ENCODE results near the gene ZSCAN21. TPM values are rescaled to one million over a fixed set of nuclear protein-coding genes. Genes with fewer than 3 reads are reported as not detected.

Gene ZSCAN21
- polyA plus RNA-seq, 2 of the 4 experiments (the other 2 are of a cell fraction): 9.1 to 18.3 TPM

DNA sequence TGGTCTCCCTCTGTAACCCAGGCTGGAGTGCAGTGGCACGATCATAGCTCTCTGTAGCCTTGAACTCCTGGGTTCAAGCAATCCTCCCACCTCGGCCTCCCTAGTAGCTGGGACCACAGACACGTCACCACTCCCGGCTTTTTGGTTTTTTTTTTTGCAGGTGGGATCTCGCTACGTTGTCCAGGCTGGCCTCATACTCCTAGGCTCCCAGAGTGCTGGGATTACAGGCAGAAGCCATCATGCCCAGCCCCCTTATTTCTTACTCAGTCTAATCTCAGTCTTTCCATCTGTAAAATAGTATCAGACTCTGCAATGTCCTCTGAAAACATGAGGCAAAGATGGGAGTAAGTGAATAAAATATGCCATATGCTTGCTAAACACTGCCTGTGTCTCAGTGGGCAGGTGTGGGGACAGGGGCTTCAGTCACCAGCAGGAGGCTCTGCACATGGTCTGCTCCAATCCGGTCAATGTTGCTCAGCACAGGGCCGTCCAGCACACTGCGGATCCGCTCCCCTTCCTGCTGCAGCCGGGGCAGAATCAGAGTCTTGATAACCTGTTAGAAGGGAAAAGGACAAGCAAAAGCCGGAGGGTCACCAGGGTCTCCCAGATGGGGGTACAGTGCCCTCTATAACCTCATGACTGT lies 60.1 kb downstream of the ZSCAN21 start:
- FAIRE-seq: no peak
- Histone ChIP-seq H3K4me2 (no peak overlapping the region), H3K4me1 (no peaks in the 10 kb centered on the region), H3K27ac (no peak overlapping the region), H3K9me3 (no peaks in the 10 kb centered on the region), H3K4me3 (no peak overlapping the region)
- ChIA-PET CTCF (interaction anchor here (0.6 kb wide), 1 partner anchor 174 kb away, joined by 4 read pairs; no protein-coding TSS in a partner anchor), POLR2A (no interaction called here)
- TF ChIP-seq NFE2L2 (conservative IDR thresholded peaks at IDR 0.05; ENCODE audit: low read length): no peak
- TF ChIP-seq HEYL (CRISPR knock-in tag; IDR thresholded peaks at IDR 0.05): no peak
- no peak for TF ChIP-seq ZFP36 (IDR thresholded peaks at IDR 0.05; ENCODE audit: borderline replicate concordance, partially characterized antibody)
- peak; percentile 42 to 67; a peak in 3 of 6 replicates for ATAC-seq
- DNase-seq (ENCODE audit: low read depth in 1 of 2, low spot score in 1 of 2): no peak
- 87% methylated on average over 12 of the region's 12 CpGs for WGBS (ENCODE audit: missing lambda C conversion rate)

DNA sequence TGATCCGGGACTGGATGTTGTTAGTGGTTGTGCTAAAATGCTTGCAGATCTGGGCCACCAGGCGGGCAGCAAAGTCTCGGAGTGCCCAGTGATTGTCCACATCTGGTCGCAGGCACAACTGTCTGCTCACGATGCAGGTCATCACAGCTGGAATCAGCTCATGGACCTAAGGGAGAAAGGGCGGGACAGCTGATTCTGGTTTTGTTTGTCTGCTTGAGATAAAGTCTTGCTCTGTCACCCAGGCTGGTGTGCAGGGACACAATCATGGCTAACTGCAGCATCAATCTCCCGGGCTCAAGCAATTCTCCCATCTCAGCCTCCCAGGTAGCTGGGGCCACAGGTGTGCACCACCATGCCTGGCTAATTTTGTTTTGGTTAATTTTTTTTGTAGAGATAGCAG lies 61.6 kb downstream of the ZSCAN21 start:
- ChIA-PET CTCF (interaction anchor here (1.8 to 3.3 kb wide), 2 partner anchors 9 to 21 kb away, joined by 8 to 19 read pairs; partner anchors contain the start of genes AP4M1 and MCM7), POLR2A (interaction anchor here (3.0 kb wide), 1 partner anchor 10 kb away, joined by 19 read pairs; the partner anchor contains the start of genes AP4M1 and MCM7)
- no peaks in the 10 kb centered on the region for H3K4me1 ChIP-seq
- H3K4me2 ChIP-seq: no peak overlapping the region
- WGBS (ENCODE audit: missing lambda C conversion rate): 92% methylated on average over 7 of the region's 7 CpGs
- TF ChIP-seq JUN (IDR thresholded peaks at IDR 0.05): no peak
- no peak for TF ChIP-seq JUNB (IDR thresholded peaks at IDR 0.05)
- no peak for TF ChIP-seq TFCP2L1 (CRISPR knock-in tag; IDR thresholded peaks at IDR 0.05)
- no peaks in the 10 kb centered on the region for H3K9me3 ChIP-seq
- DNase-seq (ENCODE audit: low read depth in 1 of 2, low spot score in 1 of 2) (no peak), ATAC-seq (no peak), FAIRE-seq (no peak)
- no peak overlapping the region for H3K27ac ChIP-seq
- H3K4me3 ChIP-seq: no peak overlapping the region

DNA sequence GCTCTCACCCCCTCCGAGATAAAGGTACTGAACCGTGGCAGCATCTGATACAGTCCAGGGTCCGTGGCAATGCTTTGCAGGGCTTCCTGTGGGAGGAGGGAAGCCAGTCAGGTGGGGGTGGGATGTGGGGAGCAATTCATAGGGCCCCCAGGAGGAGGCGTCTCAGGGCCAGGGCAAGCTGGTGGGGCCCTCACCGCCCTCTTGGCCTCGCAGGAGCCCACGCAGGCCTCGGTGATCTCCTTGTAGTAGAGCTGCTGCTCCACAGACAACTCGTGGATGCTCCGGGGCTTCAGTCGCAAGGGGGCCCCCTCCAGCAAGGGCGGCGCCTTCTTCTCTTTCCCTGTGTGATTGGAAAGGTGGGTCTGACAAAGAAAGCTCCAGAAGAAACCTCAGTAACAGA lies 62.3 kb downstream of the ZSCAN21 start:
- Histone ChIP-seq H3K27ac (no peak overlapping the region), H3K4me3 (no peak overlapping the region), H3K4me1 (no peaks in the 10 kb centered on the region), H3K9me3 (no peaks in the 10 kb centered on the region), H3K4me2 (no peak overlapping the region)
- POLR2A ChIA-PET: interaction anchor here (0.7 to 3.0 kb wide), 2 partner anchors 11 to 15 kb away, joined by 3 to 19 read pairs; partner anchors contain the start of genes AP4M1, MBLAC1 and MCM7
- 92% methylated on average over 12 of the region's 13 CpGs for WGBS (ENCODE audit: missing lambda C conversion rate)
- CTCF ChIA-PET: interaction anchor here (1.8 to 3.3 kb wide), 2 partner anchors 10 to 20 kb away, joined by 8 to 19 read pairs; partner anchors contain the start of genes AP4M1 and MCM7
- TF ChIP-seq CEBPB (IDR thresholded peaks at IDR 0.05) (no peak), RAD21 (conservative IDR thresholded peaks at IDR 0.05 in 1 of 2, IDR thresholded peaks at IDR 0.05 in 1 of 2) (no peak), SREBF2 (IDR thresholded peaks at IDR 0.05) (no peak), RARB (CRISPR knock-in tag; IDR thresholded peaks at IDR 0.05) (no peak), POLR2A (IDR thresholded peaks at IDR 0.05; ENCODE audit: low read length) (no peak), RFX5 (IDR thresholded peaks at IDR 0.05) (no peak), ZFP36 (IDR thresholded peaks at IDR 0.05; ENCODE audit: borderline replicate concordance, partially characterized antibody) (no peak), EHF (CRISPR knock-in tag; IDR thresholded peaks at IDR 0.05) (no peak)
- TF ChIP-seq, protein P1, sequence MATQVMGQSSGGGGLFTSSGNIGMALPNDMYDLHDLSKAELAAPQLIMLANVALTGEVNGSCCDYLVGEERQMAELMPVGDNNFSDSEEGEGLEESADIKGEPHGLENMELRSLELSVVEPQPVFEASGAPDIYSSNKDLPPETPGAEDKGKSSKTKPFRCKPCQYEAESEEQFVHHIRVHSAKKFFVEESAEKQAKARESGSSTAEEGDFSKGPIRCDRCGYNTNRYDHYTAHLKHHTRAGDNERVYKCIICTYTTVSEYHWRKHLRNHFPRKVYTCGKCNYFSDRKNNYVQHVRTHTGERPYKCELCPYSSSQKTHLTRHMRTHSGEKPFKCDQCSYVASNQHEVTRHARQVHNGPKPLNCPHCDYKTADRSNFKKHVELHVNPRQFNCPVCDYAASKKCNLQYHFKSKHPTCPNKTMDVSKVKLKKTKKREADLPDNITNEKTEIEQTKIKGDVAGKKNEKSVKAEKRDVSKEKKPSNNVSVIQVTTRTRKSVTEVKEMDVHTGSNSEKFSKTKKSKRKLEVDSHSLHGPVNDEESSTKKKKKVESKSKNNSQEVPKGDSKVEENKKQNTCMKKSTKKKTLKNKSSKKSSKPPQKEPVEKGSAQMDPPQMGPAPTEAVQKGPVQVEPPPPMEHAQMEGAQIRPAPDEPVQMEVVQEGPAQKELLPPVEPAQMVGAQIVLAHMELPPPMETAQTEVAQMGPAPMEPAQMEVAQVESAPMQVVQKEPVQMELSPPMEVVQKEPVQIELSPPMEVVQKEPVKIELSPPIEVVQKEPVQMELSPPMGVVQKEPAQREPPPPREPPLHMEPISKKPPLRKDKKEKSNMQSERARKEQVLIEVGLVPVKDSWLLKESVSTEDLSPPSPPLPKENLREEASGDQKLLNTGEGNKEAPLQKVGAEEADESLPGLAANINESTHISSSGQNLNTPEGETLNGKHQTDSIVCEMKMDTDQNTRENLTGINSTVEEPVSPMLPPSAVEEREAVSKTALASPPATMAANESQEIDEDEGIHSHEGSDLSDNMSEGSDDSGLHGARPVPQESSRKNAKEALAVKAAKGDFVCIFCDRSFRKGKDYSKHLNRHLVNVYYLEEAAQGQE (IDR thresholded peaks at IDR 0.05): no peak
- TF ChIP-seq, protein P2, sequence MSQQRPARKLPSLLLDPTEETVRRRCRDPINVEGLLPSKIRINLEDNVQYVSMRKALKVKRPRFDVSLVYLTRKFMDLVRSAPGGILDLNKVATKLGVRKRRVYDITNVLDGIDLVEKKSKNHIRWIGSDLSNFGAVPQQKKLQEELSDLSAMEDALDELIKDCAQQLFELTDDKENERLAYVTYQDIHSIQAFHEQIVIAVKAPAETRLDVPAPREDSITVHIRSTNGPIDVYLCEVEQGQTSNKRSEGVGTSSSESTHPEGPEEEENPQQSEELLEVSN (IDR thresholded peaks at IDR 0.05; ENCODE audit: borderline replicate concordance, low read depth): no peak
- TF ChIP-seq, protein P3, sequence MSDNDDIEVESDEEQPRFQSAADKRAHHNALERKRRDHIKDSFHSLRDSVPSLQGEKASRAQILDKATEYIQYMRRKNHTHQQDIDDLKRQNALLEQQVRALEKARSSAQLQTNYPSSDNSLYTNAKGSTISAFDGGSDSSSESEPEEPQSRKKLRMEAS (IDR thresholded peaks at IDR 0.05): no peak
- DNase-seq (ENCODE audit: low read depth in 1 of 2, low spot score in 1 of 2) (no peak), FAIRE-seq (no peak), ATAC-seq (peak in 1 of 2 experiments; percentile 6; a peak in 2 of 6 replicates)

Small RNAs within 50 kb of the gene (small RNA-seq; reads per million reads assigned to genes)
- gene MIR106B (337 to 86,167 (median 23,897) reads per million in 6 experiments), gene MIR25 (102 to 12,205 (median 6,822) reads per million in 6 experiments), gene MIR93 (1,888 to 110,326 (median 81,840) reads per million in 6 experiments)

Other genes with a start within 250 kb of the ZSCAN21 start
- gene CYP3A43, start 221.8 kb upstream of the ZSCAN21 start, polyA plus RNA-seq (2011; rRNA removed): not detected in 2 replicates
- gene CYP3A43, start 221.8 kb upstream of the ZSCAN21 start, polyA plus RNA-seq (2017; fragmentation: RNase III; extraction: RNeasy Plus Mini Kit Qiagen cat#74134 plus additional on column Dnase treatment): not detected in 3 replicates
- gene OR2AE1, start 172.7 kb upstream of the ZSCAN21 start, polyA plus RNA-seq (2011; rRNA removed): 0.09 and 0.15 TPM in 2 replicates
- not detected in 3 replicates for gene OR2AE1, start 172.7 kb upstream of the ZSCAN21 start, polyA plus RNA-seq (2017; fragmentation: RNase III; extraction: RNeasy Plus Mini Kit Qiagen cat#74134 plus additional on column Dnase treatment)
- 33.8 and 34.3 TPM in 2 replicates for gene TRIM4, start 130.2 kb upstream of the ZSCAN21 start, polyA plus RNA-seq (2011; rRNA removed)
- gene TRIM4, start 130.2 kb upstream of the ZSCAN21 start, polyA plus RNA-seq (2017; fragmentation: RNase III; extraction: RNeasy Plus Mini Kit Qiagen cat#74134 plus additional on column Dnase treatment): 25.6 to 26.5 TPM (median 25.9 TPM) in 3 replicates
- gene GJC3, start 120.2 kb upstream of the ZSCAN21 start, polyA plus RNA-seq (2011; rRNA removed): 0.30 and 0.36 TPM in 2 replicates
- gene GJC3, start 120.2 kb upstream of the ZSCAN21 start, polyA plus RNA-seq (2017; fragmentation: RNase III; extraction: RNeasy Plus Mini Kit Qiagen cat#74134 plus additional on column Dnase treatment): 0.10 to 0.20 TPM in 2 of 3 replicates, not detected in the other
- 0.13 and 0.48 TPM in 2 replicates for gene AZGP1, start 73.7 kb upstream of the ZSCAN21 start, polyA plus RNA-seq (2011; rRNA removed)
- gene AZGP1, start 73.7 kb upstream of the ZSCAN21 start, polyA plus RNA-seq (2017; fragmentation: RNase III; extraction: RNeasy Plus Mini Kit Qiagen cat#74134 plus additional on column Dnase treatment): 0.07 TPM in 1 of 3 replicates, not detected in the others
- gene ZKSCAN1, start 34.2 kb upstream of the ZSCAN21 start, polyA plus RNA-seq (2011; rRNA removed): 23.9 and 25.7 TPM in 2 replicates
- gene ZKSCAN1, start 34.2 kb upstream of the ZSCAN21 start, polyA plus RNA-seq (2017; fragmentation: RNase III; extraction: RNeasy Plus Mini Kit Qiagen cat#74134 plus additional on column Dnase treatment): 11.4 to 11.9 TPM (median 11.4 TPM) in 3 replicates
- 29.0 and 30.2 TPM in 2 replicates for gene ZNF3, start 31.9 kb downstream of the ZSCAN21 start, polyA plus RNA-seq (2011; rRNA removed)
- gene ZNF3, start 31.9 kb downstream of the ZSCAN21 start, polyA plus RNA-seq (2017; fragmentation: RNase III; extraction: RNeasy Plus Mini Kit Qiagen cat#74134 plus additional on column Dnase treatment): 19.9 to 23.7 TPM (median 22.5 TPM) in 3 replicates
- gene COPS6, start 39.2 kb downstream of the ZSCAN21 start, polyA plus RNA-seq (2011; rRNA removed): 190 and 192 TPM in 2 replicates
- gene COPS6, start 39.2 kb downstream of the ZSCAN21 start, polyA plus RNA-seq (2017; fragmentation: RNase III; extraction: RNeasy Plus Mini Kit Qiagen cat#74134 plus additional on column Dnase treatment): 205 to 295 TPM (median 219 TPM) in 3 replicates
- 138 and 145 TPM in 2 replicates for gene MCM7, start 51.6 kb downstream of the ZSCAN21 start, polyA plus RNA-seq (2011; rRNA removed)
- 265 to 287 TPM (median 280 TPM) in 3 replicates for gene MCM7, start 51.6 kb downstream of the ZSCAN21 start, polyA plus RNA-seq (2017; fragmentation: RNase III; extraction: RNeasy Plus Mini Kit Qiagen cat#74134 plus additional on column Dnase treatment)
- 13.7 and 16.6 TPM in 2 replicates for gene AP4M1, start 51.9 kb downstream of the ZSCAN21 start, polyA plus RNA-seq (2011; rRNA removed)
- 16.5 to 18.3 TPM (median 18.1 TPM) in 3 replicates for gene AP4M1, start 51.9 kb downstream of the ZSCAN21 start, polyA plus RNA-seq (2017; fragmentation: RNase III; extraction: RNeasy Plus Mini Kit Qiagen cat#74134 plus additional on column Dnase treatment)
- 36.2 and 45.1 TPM in 2 replicates for gene TAF6, start 69.6 kb downstream of the ZSCAN21 start, polyA plus RNA-seq (2011; rRNA removed)
- 57.0 to 62.5 TPM (median 57.1 TPM) in 3 replicates for gene TAF6, start 69.6 kb downstream of the ZSCAN21 start, polyA plus RNA-seq (2017; fragmentation: RNase III; extraction: RNeasy Plus Mini Kit Qiagen cat#74134 plus additional on column Dnase treatment)
- 11.3 and 11.7 TPM in 2 replicates for gene CNPY4, start 69.9 kb downstream of the ZSCAN21 start, polyA plus RNA-seq (2011; rRNA removed)
- gene CNPY4, start 69.9 kb downstream of the ZSCAN21 start, polyA plus RNA-seq (2017; fragmentation: RNase III; extraction: RNeasy Plus Mini Kit Qiagen cat#74134 plus additional on column Dnase treatment): 16.8 to 26.2 TPM (median 22.8 TPM) in 3 replicates
- gene MBLAC1, start 77.2 kb downstream of the ZSCAN21 start, polyA plus RNA-seq (2011; rRNA removed): 0.45 and 0.63 TPM in 2 replicates
- 2.5 to 3.3 TPM (median 2.6 TPM) in 3 replicates for gene MBLAC1, start 77.2 kb downstream of the ZSCAN21 start, polyA plus RNA-seq (2017; fragmentation: RNase III; extraction: RNeasy Plus Mini Kit Qiagen cat#74134 plus additional on column Dnase treatment)
- gene LAMTOR4, start 99.1 kb downstream of the ZSCAN21 start, polyA plus RNA-seq (2011; rRNA removed): 123 and 152 TPM in 2 replicates
- 168 to 180 TPM (median 177 TPM) in 3 replicates for gene LAMTOR4, start 99.1 kb downstream of the ZSCAN21 start, polyA plus RNA-seq (2017; fragmentation: RNase III; extraction: RNeasy Plus Mini Kit Qiagen cat#74134 plus additional on column Dnase treatment)
- gene TRAPPC14, start 108.9 kb downstream of the ZSCAN21 start, polyA plus RNA-seq (2011; rRNA removed): 3.4 and 5.7 TPM in 2 replicates
- 12.0 to 15.6 TPM (median 14.1 TPM) in 3 replicates for gene TRAPPC14, start 108.9 kb downstream of the ZSCAN21 start, polyA plus RNA-seq (2017; fragmentation: RNase III; extraction: RNeasy Plus Mini Kit Qiagen cat#74134 plus additional on column Dnase treatment)
- 0.27 and 0.56 TPM in 2 replicates for gene GAL3ST4, start 118.8 kb downstream of the ZSCAN21 start, polyA plus RNA-seq (2011; rRNA removed)
- 0.08 to 0.16 TPM (median 0.10 TPM) in 3 replicates for gene GAL3ST4, start 118.8 kb downstream of the ZSCAN21 start, polyA plus RNA-seq (2017; fragmentation: RNase III; extraction: RNeasy Plus Mini Kit Qiagen cat#74134 plus additional on column Dnase treatment)
- gene GPC2, start 127.6 kb downstream of the ZSCAN21 start, polyA plus RNA-seq (2011; rRNA removed): 1.1 and 1.8 TPM in 2 replicates
- gene GPC2, start 127.6 kb downstream of the ZSCAN21 start, polyA plus RNA-seq (2017; fragmentation: RNase III; extraction: RNeasy Plus Mini Kit Qiagen cat#74134 plus additional on column Dnase treatment): 1.9 to 3.0 TPM (median 2.9 TPM) in 3 replicates
- 0.25 and 0.36 TPM in 2 replicates for gene STAG3, start 128.1 kb downstream of the ZSCAN21 start, polyA plus RNA-seq (2011; rRNA removed)
- 0.50 to 0.66 TPM (median 0.55 TPM) in 3 replicates for gene STAG3, start 128.1 kb downstream of the ZSCAN21 start, polyA plus RNA-seq (2017; fragmentation: RNase III; extraction: RNeasy Plus Mini Kit Qiagen cat#74134 plus additional on column Dnase treatment)
- gene PVRIG, start 170.2 kb downstream of the ZSCAN21 start, polyA plus RNA-seq (2011; rRNA removed): not detected in 2 replicates
- not detected in 3 replicates for gene PVRIG, start 170.2 kb downstream of the ZSCAN21 start, polyA plus RNA-seq (2017; fragmentation: RNase III; extraction: RNeasy Plus Mini Kit Qiagen cat#74134 plus additional on column Dnase treatment)